Ishikawa (cell line): ENCODE measurements around the gene PKNOX2.

Experiments used
- EGR1 ChIP-seq: IDR thresholded peaks from 2 replicates; pipeline ENCODE4 v1.6.1; 2012
- FOXM1 ChIP-seq: IDR thresholded peaks from 2 replicates; pipeline ENCODE4 v1.6.1; 2012; ENCODE audit warnings: low read depth, borderline replicate concordance
- RAD21 ChIP-seq: IDR thresholded peaks from 2 replicates; pipeline ENCODE4 v1.6.1; 2012; ENCODE audit warnings: low read depth
- REST ChIP-seq: IDR thresholded peaks from 2 replicates; pipeline ENCODE4 v1.6.1; 2012; ENCODE audit warnings: low read depth, mild to moderate bottlenecking
- TAF1 ChIP-seq: IDR thresholded peaks from 2 replicates; pipeline ENCODE4 v1.6.1; 2012; ENCODE audit warnings: low read depth, mild to moderate bottlenecking
- ZBTB7A ChIP-seq: IDR thresholded peaks from 2 replicates; pipeline ENCODE4 v1.6.1; 2012; ENCODE audit warnings: low read depth

GRCh38 chr11:125393331-125393730, 228.8 kb downstream of the PKNOX2 start:
- TF ChIP-seq REST (no peak), RAD21 (no peak), EGR1 (no peak), TAF1 (no peak), FOXM1 (no peak), ZBTB7A (no peak)
